GM23248 (cell line): Measurements from ENCODE around the gene INPP5A.

Experiments used
- EZH2 ChIP-seq: fragments of 200-600 bp; sonication (generic); IDR thresholded peaks from 2 replicates; pipeline ENCODE4 v1.6.1; 2018; ENCODE audit warnings: antibody characterized with exemption, mild to moderate bottlenecking; ENCODE audit not compliant: insufficient read depth, poor library complexity, severe bottlenecking
- EZH2phosphoT487 ChIP-seq: fragments of 200-600 bp; sonication (generic); IDR thresholded peaks from 2 replicates; pipeline ENCODE4 v1.6.1; 2018; ENCODE audit warnings: antibody characterized with exemption, moderate library complexity, mild to moderate bottlenecking, low read depth; ENCODE audit not compliant: insufficient read depth

GRCh38 chr10:132562916-132563456 is 25.4 kb downstream of the INPP5A start:
- no peak for TF ChIP-seq EZH2
- no peak for TF ChIP-seq EZH2phosphoT487
